B cell (primary cell): ENCODE results near the gene SCGB1D2.

Experiments
- CTCF ChIP-seq: fragments of 200-600 bp; IDR thresholded peaks from one replicate; pipeline ENCODE4 v1.8.0; 2022; ENCODE audit warnings: antibody characterized with exemption, mild to moderate bottlenecking
- EZH2 ChIP-seq: IDR thresholded peaks from 2 replicates; pipeline ENCODE4 v1.6.1; 2012; ENCODE audit warnings: borderline replicate concordance, low read depth, mild to moderate bottlenecking, moderate library complexity, low read length; ENCODE audit not compliant: insufficient read depth, poor library complexity, severe bottlenecking

- no peak for TF ChIP-seq CTCF
- TF ChIP-seq EZH2 = no peak
These were observed 4.5 kb upstream of the SCGB1D2 start for GRCh38 chr11:62237499-62237898.
